Neural progenitor cell (in vitro differentiated cells): ENCODE measurements around the gene AK3. TPM values are rescaled to one million over a fixed set of nuclear protein-coding genes. Genes with fewer than 3 reads are reported as not detected.

Source experiments
- DNase-seq: peaks from one replicate; pipeline ENCODE4 v3.0.0-alpha.2; 2016; ENCODE audit warnings: low spot score
- H2AFZ ChIP-seq: fragments of 200-600 bp; sonication (generic); replicated peaks from 2 replicates; pipeline ENCODE4 v1.6.1; 2016; ENCODE audit warnings: antibody characterized with exemption
- H3F3A ChIP-seq: fragments of 200-600 bp; sonication (generic); 2 replicates; pipeline ENCODE4 v1.6.1; 2016; ENCODE audit warnings: antibody characterized with exemption, low read depth
- H3K27ac ChIP-seq: fragments of 200-600 bp; sonication (generic); 2 replicates; pipeline ENCODE4 v1.5.1; 2016; ENCODE audit warnings: mild to moderate bottlenecking
- H3K27me3 ChIP-seq: fragments of 200-600 bp; sonication (generic); 2 replicates; pipeline ENCODE4 v1.6.1; 2016; ENCODE audit warnings: mild to moderate bottlenecking, moderate library complexity
- H3K36me3 ChIP-seq: fragments of 200-600 bp; sonication (generic); 2 replicates; pipeline ENCODE4 v1.5.1; 2016
- H3K4me1 ChIP-seq: fragments of 200-600 bp; sonication (generic); 2 replicates; pipeline ENCODE4 v1.6.1; 2016; ENCODE audit warnings: mixed run types
- H3K4me2 ChIP-seq: fragments of 200-600 bp; sonication (generic); 2 replicates; pipeline ENCODE4 v1.6.1; 2016
- H3K4me3 ChIP-seq: fragments of 200-600 bp; sonication (generic); 2 replicates; pipeline ENCODE4 v1.5.1; 2016
- H3K79me2 ChIP-seq: fragments of 200-600 bp; sonication (generic); 2 replicates; pipeline ENCODE4 v1.6.1; 2016; ENCODE audit warnings: low read depth
- H3K9ac ChIP-seq: fragments of 200-600 bp; sonication (generic); 2 replicates; pipeline ENCODE4 v1.6.1; 2016
- H3K9me3 ChIP-seq: fragments of 200-600 bp; sonication (generic); 2 replicates; pipeline ENCODE4 v1.5.1; 2016; ENCODE audit warnings: low read depth
- H4K20me1 ChIP-seq: fragments of 200-600 bp; sonication (generic); 2 replicates; pipeline ENCODE4 v1.6.1; 2016; ENCODE audit warnings: low read depth
- H3K27ac Mint-ChIP-seq: 3 replicates; pipeline ENCODE4 v1.8.0; 2021; ENCODE audit warnings: mixed read lengths
- H3K27me3 Mint-ChIP-seq: 2 replicates; pipeline ENCODE4 v1.8.0; 2022; ENCODE audit warnings: low read depth, mild to moderate bottlenecking, inconsistent platforms, moderate library complexity, mixed read lengths; ENCODE audit not compliant: insufficient read depth
- H3K36me3 Mint-ChIP-seq: 3 replicates; pipeline ENCODE4 v1.8.0; 2021; ENCODE audit warnings: mixed read lengths
- H3K4me1 Mint-ChIP-seq: 3 replicates; pipeline ENCODE4 v1.8.0; 2021; ENCODE audit warnings: mixed read lengths
- H3K4me3 Mint-ChIP-seq: 3 replicates; pipeline ENCODE4 v1.8.0; 2021; ENCODE audit warnings: mild to moderate bottlenecking, moderate library complexity, mixed read lengths
- H3K9me3 Mint-ChIP-seq: 3 replicates; pipeline ENCODE4 v1.8.0; 2020; ENCODE audit warnings: mixed read lengths
- CTCF ChIP-seq: fragments of 200-600 bp; sonication (generic); IDR thresholded peaks from 2 replicates; pipeline ENCODE4 v1.5.1; 2017; ENCODE audit warnings: antibody characterized with exemption, mild to moderate bottlenecking
- EZH2 ChIP-seq: fragments of 200-600 bp; sonication (generic); IDR thresholded peaks from 2 replicates; pipeline ENCODE4 v1.6.1; 2017; ENCODE audit warnings: antibody characterized with exemption, mild to moderate bottlenecking, moderate library complexity
- EZH2phosphoT487 ChIP-seq: fragments of 200-600 bp; sonication (generic); IDR thresholded peaks from 2 replicates; pipeline ENCODE4 v1.6.1; 2017; ENCODE audit warnings: antibody characterized with exemption
- total RNA-seq: library from RNA; depleted of rRNA; stranded (reverse); fragments of >200 nt; gene quantifications from 2 replicates; pipeline ENCODE4 v1.2.3, GENCODE V29; 2015; ENCODE audit warnings: low replicate concordance

AK3 gene
- total RNA-seq: 33.9 and 54.8 TPM in 2 replicates

- peaks cover 27% of the 10 kb centered on the region for H3K4me1 Mint-ChIP-seq
Measured at GRCh38 chr9:4740638-4741364, at the start of gene AK3. Gene AK3, minus strand, starts transcription at chr9:4741202. Its CDS starts 115 bp downstream, at chr9:4741087.

GRCh38 chr9:4788703-4789102 is 47.7 kb upstream of the AK3 start:
- Histone ChIP-seq H3K9ac (no peak overlapping the region), H3K4me1 (no peaks in the 10 kb centered on the region), H3K36me3 (no peaks in the 10 kb centered on the region), H3K4me3 (no peak overlapping the region), H4K20me1 (no peaks in the 10 kb centered on the region), H3F3A (peaks cover 15% of the 10 kb centered on the region), H3K27me3 (no peaks in the 10 kb centered on the region), H2AFZ (no peak overlapping the region), H3K27ac (no peak overlapping the region), H3K4me2 (no peak overlapping the region), H3K79me2 (peaks cover 4% of the 10 kb centered on the region), H3K9me3 (no peaks in the 10 kb centered on the region)
- TF ChIP-seq EZH2: no peak
- no peak for TF ChIP-seq CTCF
- TF ChIP-seq EZH2phosphoT487: no peak
- H3K27ac Mint-ChIP-seq: no peak overlapping the region
- peaks cover 5% of the 10 kb centered on the region for H3K4me1 Mint-ChIP-seq
- no peak overlapping the region for H3K4me3 Mint-ChIP-seq
- no peaks in the 10 kb centered on the region for H3K9me3 Mint-ChIP-seq
- H3K36me3 Mint-ChIP-seq: no peaks in the 10 kb centered on the region
- peaks cover 4% of the 10 kb centered on the region for H3K27me3 Mint-ChIP-seq
- no peak for DNase-seq

More at GRCh38 chr9:4740638-4741364, at the start of gene AK3:
- H3K27me3 Mint-ChIP-seq: peaks cover 2% of the 10 kb centered on the region
- peak within 1 kb of the TSS; percentile 27 for H3K27ac Mint-ChIP-seq
- H3K36me3 Mint-ChIP-seq: peaks cover 2% of the 10 kb centered on the region
- Histone ChIP-seq H3K27ac (peak within 1 kb of the TSS; percentile 71), H3K36me3 (no peaks in the 10 kb centered on the region), H3F3A (peaks cover 23% of the 10 kb centered on the region), H3K4me3 (peak within 1 kb of the TSS; percentile 90), H3K4me1 (peaks cover 11% of the 10 kb centered on the region), H4K20me1 (no peaks in the 10 kb centered on the region), H3K9ac (peak within 1 kb of the TSS; percentile 62), H3K4me2 (peak within 1 kb of the TSS; percentile 97), H3K27me3 (peaks cover 11% of the 10 kb centered on the region), H3K79me2 (peaks cover 34% of the 10 kb centered on the region), H3K9me3 (no peaks in the 10 kb centered on the region), H2AFZ (peak within 1 kb of the TSS; percentile 99)
- DNase-seq: peak; percentile 94
- H3K4me3 Mint-ChIP-seq: peak within 1 kb of the TSS; percentile 90
- TF ChIP-seq CTCF (peak; percentile 21), EZH2phosphoT487 (no peak)
- no peaks in the 10 kb centered on the region for H3K9me3 Mint-ChIP-seq

GRCh38 chr9:4787876-4788275 is 46.9 kb upstream of the AK3 start:
- Mint-ChIP-seq H3K4me3 (no peak overlapping the region), H3K27ac (no peak overlapping the region), H3K36me3 (no peaks in the 10 kb centered on the region), H3K27me3 (peaks cover 4% of the 10 kb centered on the region), H3K4me1 (peaks cover 5% of the 10 kb centered on the region), H3K9me3 (peaks cover 3% of the 10 kb centered on the region)
- no peak for DNase-seq
- H3K36me3 ChIP-seq: no peaks in the 10 kb centered on the region
- H3K27ac ChIP-seq: no peak overlapping the region
- no peak overlapping the region for H2AFZ ChIP-seq
- H3K4me2 ChIP-seq: no peak overlapping the region
- H3K79me2 ChIP-seq: no peaks in the 10 kb centered on the region
- TF ChIP-seq EZH2: no peak
- no peak for TF ChIP-seq CTCF
- no peak for TF ChIP-seq EZH2phosphoT487
- no peak overlapping the region for H3K9ac ChIP-seq
- no peak overlapping the region for H3K4me3 ChIP-seq
- no peaks in the 10 kb centered on the region for H3K4me1 ChIP-seq
- H3K9me3 ChIP-seq: no peaks in the 10 kb centered on the region
- no peaks in the 10 kb centered on the region for H3K27me3 ChIP-seq
- peaks cover 7% of the 10 kb centered on the region for H3F3A ChIP-seq
- no peaks in the 10 kb centered on the region for H4K20me1 ChIP-seq
